ENCODE measurements around the gene SOCS6.

DNA sequence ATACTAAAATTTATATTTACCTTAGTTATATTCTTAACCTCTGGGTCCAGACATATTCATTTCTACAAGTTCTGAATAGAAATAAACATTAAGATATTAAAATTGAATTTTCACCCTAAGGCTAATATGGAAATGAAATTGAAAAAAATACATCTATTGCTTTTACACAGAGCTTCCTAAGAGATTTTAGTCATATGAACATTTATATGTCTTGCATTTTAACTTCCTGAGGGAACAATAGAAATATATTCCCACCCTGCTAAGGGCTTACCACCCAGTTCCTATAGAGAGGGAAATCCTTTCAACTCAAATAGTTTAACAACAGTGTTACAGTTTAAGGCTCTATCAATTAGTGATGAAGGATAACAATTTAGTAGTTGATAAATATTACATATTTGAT, 60.5 kb downstream of the SOCS6 start:
- TF ChIP-seq CTCF (IDR thresholded peaks at IDR 0.05), result no peak
- TF ChIP-seq POLR2AphosphoS5 (IDR thresholded peaks at IDR 0.05), result no peak
- no peak for TF ChIP-seq POLR2A (IDR thresholded peaks at IDR 0.05)
